ENCODE data around the gene TCF4. TPM values are rescaled to one million over a fixed set of nuclear protein-coding genes. Genes with fewer than 3 reads are reported as not detected.

TCF4 gene
- total RNA-seq, 1 experiment from 2014 or later: 0.42 TPM

- TF ChIP-seq YY1 (IDR thresholded peaks at IDR 0.05; ENCODE audit: extremely low read depth, insufficient replicate concordance, low read depth, low read length): no peak
- no peak for TF ChIP-seq RAD21 (IDR thresholded peaks at IDR 0.05; ENCODE audit: low read depth)
- TF ChIP-seq POLR2AphosphoS5 (IDR thresholded peaks at IDR 0.05; ENCODE audit: low read depth, low read length): no peak
- no peak for TF ChIP-seq ELF1 (IDR thresholded peaks at IDR 0.05; ENCODE audit: borderline replicate concordance, low read depth)
- TF ChIP-seq ATF3 (IDR thresholded peaks at IDR 0.05): no peak
- no peak for TF ChIP-seq EZH2phosphoT487 (IDR thresholded peaks at IDR 0.05; ENCODE audit: borderline replicate concordance)
- TF ChIP-seq ZFX (IDR thresholded peaks at IDR 0.05): no peak
- no peak for TF ChIP-seq TCF7L2 (IDR thresholded peaks at IDR 0.05; ENCODE audit: borderline replicate concordance, extremely low read depth, insufficient read depth, insufficient read length)
Measured at GRCh38 chr18:55623626-55624025, 35.6 kb upstream of the TCF4 start (continued).

GRCh38 chr18:55610506-55610905 lies 22.5 kb upstream of the TCF4 start:
- ATAC-seq (no peak), DNase-seq (ENCODE audit: low read depth, low spot score) (no peak)
- intact Hi-C loops (cut with micrococcal nuclease): no loop called here
- BruUV-seq (replicated peaks): no TSS peak
- no peaks in the 10 kb centered on the region for H3K79me2 ChIP-seq (ENCODE audit: insufficient read depth, low read length)
- CTCF ChIA-PET: no interaction called here
- no peak overlapping the region for H3K27ac ChIP-seq (ENCODE audit: low read depth, low read length)
- no peaks in the 10 kb centered on the region for H3K27me3 ChIP-seq (ENCODE audit: insufficient read depth, low read length)
- RAD21 ChIA-PET (ENCODE audit: low non-redundant PET in 1 of 2, low total read pairs in 2 of 2, uncharacterized antibody in 2 of 2, unreplicated experiment in 2 of 2): no interaction called here
- TF ChIP-seq TCF7L2 (IDR thresholded peaks at IDR 0.05; ENCODE audit: borderline replicate concordance, extremely low read depth, insufficient read depth, insufficient read length) (no peak), EZH2 (IDR thresholded peaks at IDR 0.05) (no peak), EZH2phosphoT487 (IDR thresholded peaks at IDR 0.05; ENCODE audit: borderline replicate concordance) (no peak), JUND (IDR thresholded peaks at IDR 0.05) (no peak)
- H4K20me1 ChIP-seq (ENCODE audit: insufficient read depth): no peaks in the 10 kb centered on the region
- H3K36me3 ChIP-seq (ENCODE audit: control insufficient read depth in 1 of 2, insufficient read depth in 2 of 2, low read length in 2 of 2): no peaks in the 10 kb centered on the region
- POLR2A ChIA-PET: no interaction called here
- no peak overlapping the region for H3K4me2 ChIP-seq (ENCODE audit: low read length)
- H3K4me3 ChIP-seq (replicated peaks in 1 of 2; ENCODE audit: low read depth in 1 of 2, low read length in 2 of 2): no peak overlapping the region
- no peaks in the 10 kb centered on the region for H3K9me2 ChIP-seq (ENCODE audit: insufficient read depth)
- H2AFZ ChIP-seq (ENCODE audit: low read depth, low read length, poor library complexity, severe bottlenecking): no peak overlapping the region
- H3K4me1 ChIP-seq (ENCODE audit: control insufficient read depth in 1 of 2, insufficient read depth in 2 of 2, low read length in 2 of 2): no peaks in the 10 kb centered on the region
- peaks cover 0 to 5% of the 10 kb centered on the region in 2 experiments; a peak in 2 of 4 replicates for H3K9me3 ChIP-seq (ENCODE audit: control insufficient read depth in 1 of 2, insufficient read depth in 1 of 2, low read depth in 1 of 2, low read length in 2 of 2)
- no peak overlapping the region for H3K9ac ChIP-seq (ENCODE audit: low read length)
